HG02885 (cell line): ENCODE measurements around the gene HIVEP3.

Experiments used
- ATAC-seq: cut with Tn5 transposase; IDR thresholded peaks from one replicate; pipeline ENCODE4 v1.9.1; 2021; ENCODE audit warnings: mild to moderate bottlenecking; ENCODE audit not compliant: unreplicated experiment, poor library complexity

Gene HIVEP3

GRCh38 chr1:41500378-41500777 lies 418.3 kb downstream of the HIVEP3 start:
- ATAC-seq, result no peak

GRCh38 chr1:41499591-41499990 lies 419.1 kb downstream of the HIVEP3 start:
- no peak for ATAC-seq

GRCh38 chr1:41498804-41499203 lies 419.9 kb downstream of the HIVEP3 start:
- ATAC-seq, result no peak

- ATAC-seq, result no peak
These were observed 420.3 kb downstream of the HIVEP3 start for GRCh38 chr1:41498391-41498790.

- ATAC-seq, result no peak
These were observed 421.2 kb downstream of the HIVEP3 start for GRCh38 chr1:41497461-41498030.

GRCh38 chr1:41497056-41497440 lies 421.7 kb downstream of the HIVEP3 start:
- no peak for ATAC-seq

- peak; percentile 45 for ATAC-seq
These were observed 422.4 kb downstream of the HIVEP3 start for GRCh38 chr1:41496080-41497055.

- no peak for ATAC-seq
These were observed 423.3 kb downstream of the HIVEP3 start for GRCh38 chr1:41495210-41495948.

GRCh38 chr1:41494351-41495209 lies 424.1 kb downstream of the HIVEP3 start:
- no peak for ATAC-seq

- no peak for ATAC-seq
These were observed 424.9 kb downstream of the HIVEP3 start for GRCh38 chr1:41493626-41494350.

GRCh38 chr1:41493117-41493536 lies 425.6 kb downstream of the HIVEP3 start:
- no peak for ATAC-seq

- no peak for ATAC-seq
These were observed 426.3 kb downstream of the HIVEP3 start for GRCh38 chr1:41492341-41492848.

GRCh38 chr1:41490911-41491310 lies 427.8 kb downstream of the HIVEP3 start:
- ATAC-seq, result no peak

GRCh38 chr1:41489561-41489960 lies 429.2 kb downstream of the HIVEP3 start:
- ATAC-seq, result no peak

GRCh38 chr1:41488040-41488951 lies 430.4 kb downstream of the HIVEP3 start:
- no peak for ATAC-seq

GRCh38 chr1:41487126-41488039 lies 431.3 kb downstream of the HIVEP3 start:
- peak; percentile 52 for ATAC-seq
